Skeletal muscle satellite cell (primary cell): ENCODE results near the gene PARVA.

Experiments used
- H3K27me3 ChIP-seq: 2 replicates; pipeline ENCODE4 v1.7.0; 2013; ENCODE audit warnings: low read length; ENCODE audit not compliant: control insufficient read depth, insufficient read depth
- H3K36me3 ChIP-seq: 2 replicates; pipeline ENCODE4 v1.7.0; 2013; ENCODE audit warnings: mild to moderate bottlenecking, control low read depth, low read length; ENCODE audit not compliant: insufficient read depth
- H3K4me1 ChIP-seq: 2 replicates; pipeline ENCODE4 v1.7.0; 2013; ENCODE audit warnings: low read length; ENCODE audit not compliant: control insufficient read depth, insufficient read depth
- H3K4me2 ChIP-seq: 2 replicates; pipeline ENCODE4 v1.7.0; 2013; ENCODE audit warnings: mild to moderate bottlenecking, low read length
- H3K4me3 ChIP-seq: 2 replicates; pipeline ENCODE4 v1.7.0; 2013; ENCODE audit warnings: low read length
- H3K9ac ChIP-seq: 2 replicates; pipeline ENCODE4 v1.7.0; 2013; ENCODE audit warnings: mild to moderate bottlenecking, low read depth, low read length, moderate library complexity
- H3K9me3 ChIP-seq: replicated peaks from 2 replicates; pipeline ENCODE4 v1.7.0; 2013; ENCODE audit warnings: mild to moderate bottlenecking, control low read depth, low read length

PARVA gene

GRCh38 chr11:12421386-12421785, 44.0 kb downstream of the PARVA start:
- H3K9me3 ChIP-seq, result no peaks in the 10 kb centered on the region

GRCh38 chr11:12426176-12426575, 48.8 kb downstream of the PARVA start:
- no peak overlapping the region for H3K4me3 ChIP-seq
- H3K27me3 ChIP-seq, result no peaks in the 10 kb centered on the region
- H3K9me3 ChIP-seq, result no peaks in the 10 kb centered on the region
- H3K4me2 ChIP-seq, result no peak overlapping the region
- no peaks in the 10 kb centered on the region for H3K36me3 ChIP-seq
- H3K9ac ChIP-seq, result no peak overlapping the region
- peaks cover 13% of the 10 kb centered on the region for H3K4me1 ChIP-seq

More at GRCh38 chr11:12421386-12421785, 44.0 kb downstream of the PARVA start:
- Histone ChIP-seq H3K36me3 (no peaks in the 10 kb centered on the region), H3K4me1 (peaks cover 17% of the 10 kb centered on the region), H3K4me2 (no peak overlapping the region), H3K4me3 (no peak overlapping the region), H3K27me3 (no peaks in the 10 kb centered on the region), H3K9ac (no peak overlapping the region)

- no peak overlapping the region for H3K9ac ChIP-seq
Measured at GRCh38 chr11:12429155-12429554, 51.8 kb downstream of the PARVA start.

GRCh38 chr11:12430351-12430750, 53.0 kb downstream of the PARVA start:
- Histone ChIP-seq H3K9ac (no peak overlapping the region), H3K9me3 (no peaks in the 10 kb centered on the region), H3K4me3 (peak overlapping the region; percentile 13), H3K4me2 (peak overlapping the region; percentile 63), H3K4me1 (peaks cover 47% of the 10 kb centered on the region), H3K36me3 (no peaks in the 10 kb centered on the region), H3K27me3 (no peaks in the 10 kb centered on the region)

More at GRCh38 chr11:12429155-12429554, 51.8 kb downstream of the PARVA start:
- no peaks in the 10 kb centered on the region for H3K9me3 ChIP-seq
- H3K27me3 ChIP-seq, result no peaks in the 10 kb centered on the region
- no peak overlapping the region for H3K4me2 ChIP-seq
- H3K36me3 ChIP-seq, result no peaks in the 10 kb centered on the region
- peaks cover 35% of the 10 kb centered on the region for H3K4me1 ChIP-seq
- no peak overlapping the region for H3K4me3 ChIP-seq

- no peaks in the 10 kb centered on the region for H3K27me3 ChIP-seq
- H3K4me3 ChIP-seq, result no peak overlapping the region
- no peaks in the 10 kb centered on the region for H3K36me3 ChIP-seq
- peaks cover 50% of the 10 kb centered on the region for H3K4me1 ChIP-seq
- peak overlapping the region; percentile 63 for H3K4me2 ChIP-seq
- no peak overlapping the region for H3K9ac ChIP-seq
- no peaks in the 10 kb centered on the region for H3K9me3 ChIP-seq
Measured at GRCh38 chr11:12430954-12431595, 53.7 kb downstream of the PARVA start.

GRCh38 chr11:12432507-12432906, 55.1 kb downstream of the PARVA start:
- H3K36me3 ChIP-seq, result peaks cover 3% of the 10 kb centered on the region
- no peaks in the 10 kb centered on the region for H3K27me3 ChIP-seq
- H3K4me2 ChIP-seq, result no peak overlapping the region
- peaks cover 50% of the 10 kb centered on the region for H3K4me1 ChIP-seq
- H3K9ac ChIP-seq, result no peak overlapping the region
- H3K4me3 ChIP-seq, result no peak overlapping the region
- no peaks in the 10 kb centered on the region for H3K9me3 ChIP-seq

GRCh38 chr11:12433121-12433520, 55.8 kb downstream of the PARVA start:
- peak overlapping the region; percentile 65 for H3K4me2 ChIP-seq
- H3K27me3 ChIP-seq, result no peaks in the 10 kb centered on the region
- H3K4me1 ChIP-seq, result peaks cover 50% of the 10 kb centered on the region
- H3K9ac ChIP-seq, result peak overlapping the region; percentile 36
- no peaks in the 10 kb centered on the region for H3K9me3 ChIP-seq
- H3K36me3 ChIP-seq, result peaks cover 3% of the 10 kb centered on the region
- H3K4me3 ChIP-seq, result no peak overlapping the region

GRCh38 chr11:12433571-12434324, 56.4 kb downstream of the PARVA start:
- Histone ChIP-seq H3K4me2 (peak overlapping the region; percentile 65), H3K4me3 (no peak overlapping the region), H3K4me1 (peaks cover 50% of the 10 kb centered on the region), H3K9ac (peak overlapping the region; percentile 36), H3K36me3 (peaks cover 3% of the 10 kb centered on the region), H3K27me3 (no peaks in the 10 kb centered on the region), H3K9me3 (no peaks in the 10 kb centered on the region)

- H3K9ac ChIP-seq, result peak overlapping the region; percentile 36
Measured at GRCh38 chr11:12434325-12434654, 56.9 kb downstream of the PARVA start.

GRCh38 chr11:12435264-12435663, 57.9 kb downstream of the PARVA start:
- Histone ChIP-seq H3K36me3 (peaks cover 3% of the 10 kb centered on the region), H3K27me3 (no peaks in the 10 kb centered on the region), H3K4me1 (peaks cover 47% of the 10 kb centered on the region), H3K4me3 (no peak overlapping the region), H3K9ac (no peak overlapping the region), H3K4me2 (no peak overlapping the region), H3K9me3 (no peaks in the 10 kb centered on the region)

More at GRCh38 chr11:12434325-12434654, 56.9 kb downstream of the PARVA start:
- no peaks in the 10 kb centered on the region for H3K9me3 ChIP-seq
- no peak overlapping the region for H3K4me3 ChIP-seq
- peak overlapping the region; percentile 65 for H3K4me2 ChIP-seq
- H3K36me3 ChIP-seq, result peaks cover 3% of the 10 kb centered on the region
- H3K27me3 ChIP-seq, result no peaks in the 10 kb centered on the region
- H3K4me1 ChIP-seq, result peaks cover 50% of the 10 kb centered on the region

- H3K27me3 ChIP-seq, result no peaks in the 10 kb centered on the region
- H3K9me3 ChIP-seq, result no peaks in the 10 kb centered on the region
- H3K36me3 ChIP-seq, result peaks cover 3% of the 10 kb centered on the region
- H3K4me1 ChIP-seq, result peaks cover 45% of the 10 kb centered on the region
- no peak overlapping the region for H3K4me3 ChIP-seq
- no peak overlapping the region for H3K4me2 ChIP-seq
- H3K9ac ChIP-seq, result no peak overlapping the region
Measured at GRCh38 chr11:12436266-12436665, 58.9 kb downstream of the PARVA start.

GRCh38 chr11:12438291-12438690, 60.9 kb downstream of the PARVA start:
- peaks cover 3% of the 10 kb centered on the region for H3K36me3 ChIP-seq
- no peak overlapping the region for H3K4me2 ChIP-seq
- H3K9ac ChIP-seq, result no peak overlapping the region
- no peaks in the 10 kb centered on the region for H3K27me3 ChIP-seq
- H3K9me3 ChIP-seq, result no peaks in the 10 kb centered on the region
- no peak overlapping the region for H3K4me3 ChIP-seq
- peaks cover 43% of the 10 kb centered on the region for H3K4me1 ChIP-seq
